Measurements from ENCODE around the gene ALPL. TPM values are rescaled to one million over a fixed set of nuclear protein-coding genes. Genes with fewer than 3 reads are reported as not detected.

ALPL gene
- total and polyA plus RNA-seq, 9 of the 15 experiments (the other 6 are each of a cell fraction or from before 2014, with no cell fraction given): 0.04 to 0.38 (median 0.18) TPM; not detected in 4

- 0 out of 2 replicates have a peak, but pooled peaks have one; percentile 24 for TF ChIP-seq EP400 (IDR thresholded peaks at IDR 0.05)
- no peak for TF ChIP-seq POLR3G (IDR thresholded peaks at IDR 0.05; ENCODE audit: extremely low read depth, insufficient read length, insufficient replicate concordance)
- no peak for TF ChIP-seq ZBTB33 (CRISPR knock-in tag; IDR thresholded peaks at IDR 0.05)
- peak; percentile 46; the same call in 1 of the 2 replicates for TF ChIP-seq TEAD4 (IDR thresholded peaks at IDR 0.05; ENCODE audit: low read length)
- no peak for TF ChIP-seq TEAD4 (CRISPR knock-in tag; IDR thresholded peaks at IDR 0.05; ENCODE audit: borderline replicate concordance)
- TF ChIP-seq TEAD2 (tag; IDR thresholded peaks at IDR 0.05): no peak
- no peak for TF ChIP-seq NR1H2 (CRISPR knock-in tag; IDR thresholded peaks at IDR 0.05)
- TF ChIP-seq RBM17 (IDR thresholded peaks at IDR 0.05; ENCODE audit: borderline replicate concordance, low read depth, low read length): no peak
- TF ChIP-seq NCOA6 (IDR thresholded peaks at IDR 0.05): no peak
- no peak for TF ChIP-seq FOXP1 (CRISPR knock-in tag; IDR thresholded peaks at IDR 0.05)
- TF ChIP-seq CHAMP1 (IDR thresholded peaks at IDR 0.05): no peak
- TF ChIP-seq ZNF699 (CRISPR knock-in tag; IDR thresholded peaks at IDR 0.05; ENCODE audit: insufficient replicate concordance): peak; percentile 40
- TF ChIP-seq MBD1 (CRISPR knock-in tag; IDR thresholded peaks at IDR 0.05): no peak
- no peak for TF ChIP-seq SREBF2 (CRISPR knock-in tag; IDR thresholded peaks at IDR 0.05)
- no peak for TF ChIP-seq CREM (IDR thresholded peaks at IDR 0.05; ENCODE audit: low read depth)
- TF ChIP-seq ZKSCAN8 (CRISPR knock-in tag; IDR thresholded peaks at IDR 0.05): peak; percentile 49; the same call in 1 of the 2 replicates
- TF ChIP-seq RBM25 (IDR thresholded peaks at IDR 0.05; ENCODE audit: low read depth, low read length, severe bottlenecking): no peak
- peak; percentile 42; the same call in 1 of the 2 replicates for TF ChIP-seq SPI1 (IDR thresholded peaks at IDR 0.05; ENCODE audit: borderline replicate concordance, low read depth, low read length)
- no peak for TF ChIP-seq KAT2B (IDR thresholded peaks at IDR 0.05; ENCODE audit: low read depth, low read length)
- no peak for TF ChIP-seq E2F5 (CRISPR knock-in tag; IDR thresholded peaks at IDR 0.05)
- TF ChIP-seq ZNF133 (CRISPR knock-in tag; IDR thresholded peaks at IDR 0.05): no peak
- TF ChIP-seq E2F1 (CRISPR knock-in tag; IDR thresholded peaks at IDR 0.05): no peak
Observed at GRCh38 chr1:21608798-21609197, 99.6 kb downstream of the ALPL start (continued).
